Mesenchymal stem cell (in vitro differentiated cells and primary cell): ENCODE measurements around the gene CT45A8.
"Not testable (repeated sequence)": the region's sequence is repeated elsewhere in the genome, so short reads cannot be mapped to it uniquely, and the experiment has no call there.

Experiments
- DNase-seq: peaks from one replicate; pipeline ENCODE4 v3.0.0-alpha.2; 2013
- H2AFZ ChIP-seq: one replicate; pipeline ENCODE4 v1.6.1; 2013; ENCODE audit warnings: low read depth, mild to moderate bottlenecking, control low read depth, inconsistent platforms, low read length, moderate library complexity
- H2AK5ac ChIP-seq: 2 replicates; pipeline ENCODE4 v1.6.1; 2013; ENCODE audit warnings: low read length, moderate library complexity, mild to moderate bottlenecking, inconsistent platforms; ENCODE audit not compliant: severe bottlenecking
- H2BK120ac ChIP-seq: one replicate; pipeline ENCODE4 v1.6.1; 2013; ENCODE audit warnings: low read depth, mild to moderate bottlenecking, inconsistent platforms, low read length, moderate library complexity
- H2BK12ac ChIP-seq, 2 experiments: one replicate each; pipeline ENCODE4 v1.6.1; 2013; ENCODE audit warnings: inconsistent platforms in 2 of 2, low read length in 2 of 2, mild to moderate bottlenecking in 2 of 2, moderate library complexity in 2 of 2, control low read depth in 1 of 2
- H2BK15ac ChIP-seq: one replicate; pipeline ENCODE4 v1.6.1; 2013; ENCODE audit warnings: mild to moderate bottlenecking, low read depth, inconsistent platforms; ENCODE audit not compliant: poor library complexity, severe bottlenecking
- H2BK5ac ChIP-seq: 2 replicates; pipeline ENCODE4 v1.6.1; 2013; ENCODE audit warnings: low read depth, mild to moderate bottlenecking, low read length, control low read depth, inconsistent platforms; ENCODE audit not compliant: poor library complexity, severe bottlenecking
- H3K14ac ChIP-seq, 2 experiments: one replicate each; pipeline ENCODE4 v1.6.1; 2013; ENCODE audit warnings: inconsistent platforms in 2 of 2, low read length in 2 of 2, control low read depth in 1 of 2, mild to moderate bottlenecking in 1 of 2, moderate library complexity in 1 of 2
- H3K18ac ChIP-seq, 2 experiments: one replicate each; pipeline ENCODE4 v1.6.1; 2013; ENCODE audit warnings: inconsistent platforms in 2 of 2, low read length in 2 of 2, control low read depth in 1 of 2, low read depth in 1 of 2, mild to moderate bottlenecking in 1 of 2
- H3K23ac ChIP-seq, 2 experiments: one replicate each; pipeline ENCODE4 v1.6.1; 2013; ENCODE audit warnings: inconsistent platforms in 2 of 2, low read length in 2 of 2, mild to moderate bottlenecking in 2 of 2, moderate library complexity in 2 of 2, control low read depth in 1 of 2
- H3K27ac ChIP-seq: 2 replicates; pipeline ENCODE4 v1.5.1; 2013; ENCODE audit warnings: mild to moderate bottlenecking, moderate library complexity, low read length, control low read depth, inconsistent platforms; ENCODE audit not compliant: poor library complexity, severe bottlenecking
- H3K27me3 ChIP-seq, 2 experiments: 2 replicates each; pipeline versions ENCODE4 v1.6.1 to v1.7.0; 2013; ENCODE audit warnings: low read length in 2 of 2, mild to moderate bottlenecking in 2 of 2, moderate library complexity in 2 of 2, control low read depth in 1 of 2, inconsistent platforms in 1 of 2; ENCODE audit not compliant: control insufficient read depth in 1 of 2, insufficient read depth in 1 of 2
- H3K36me3 ChIP-seq, 2 experiments: 2 replicates each; pipeline versions ENCODE4 v1.6.1 to v1.7.0; 2013; ENCODE audit warnings: low read length in 2 of 2, control low read depth in 1 of 2, inconsistent platforms in 1 of 2, low read depth in 1 of 2, mild to moderate bottlenecking in 1 of 2; ENCODE audit not compliant: insufficient read depth in 2 of 2, control insufficient read depth in 1 of 2
- H3K4ac ChIP-seq, 2 experiments: one replicate each; pipeline ENCODE4 v1.6.1; 2013; ENCODE audit warnings: inconsistent platforms in 2 of 2, low read length in 2 of 2, mild to moderate bottlenecking in 2 of 2, moderate library complexity in 2 of 2, control low read depth in 1 of 2, low read depth in 1 of 2
- H3K4me1 ChIP-seq: 2 replicates; pipeline ENCODE4 v1.6.1; 2013; ENCODE audit warnings: low read depth, low read length, control low read depth; ENCODE audit not compliant: control insufficient read depth, insufficient read depth
- H3K4me2 ChIP-seq: 2 replicates; pipeline ENCODE4 v1.6.1; 2013; ENCODE audit warnings: low read length, mild to moderate bottlenecking, inconsistent platforms; ENCODE audit not compliant: poor library complexity, severe bottlenecking
- H3K4me3 ChIP-seq, 2 experiments: 2 replicates each; pipeline versions ENCODE4 v1.5.1 to v1.7.0; 2013; ENCODE audit warnings: low read length in 2 of 2, mild to moderate bottlenecking in 2 of 2, control low read depth in 1 of 2, low read depth in 1 of 2; ENCODE audit not compliant: insufficient read depth in 1 of 2
- H3K79me1 ChIP-seq: replicated peaks from 2 replicates; pipeline ENCODE4 v1.6.1; 2013; ENCODE audit warnings: mild to moderate bottlenecking, control low read depth, low read length, inconsistent platforms; ENCODE audit not compliant: poor library complexity, severe bottlenecking
- H3K9ac ChIP-seq: 2 replicates; pipeline ENCODE4 v1.7.0; 2013; ENCODE audit warnings: mild to moderate bottlenecking, low read length, moderate library complexity
- H3K9me3 ChIP-seq: 2 replicates; pipeline ENCODE4 v1.7.0; 2013; ENCODE audit warnings: mild to moderate bottlenecking, low read length; ENCODE audit not compliant: control insufficient read depth
- H4K8ac ChIP-seq: one replicate; pipeline ENCODE4 v1.6.1; 2013; ENCODE audit warnings: inconsistent platforms, mild to moderate bottlenecking, low read length, moderate library complexity
- H4K91ac ChIP-seq: one replicate; pipeline ENCODE4 v1.6.1; 2013; ENCODE audit warnings: mild to moderate bottlenecking, low read length, inconsistent platforms
- WGBS: methylation state at CpG from one replicate; pipeline ENCODE4 v1.1.7; 2013; ENCODE audit warnings: mixed read lengths; 5-methylcytosine and 5-hydroxymethylcytosine counted together

Gene CT45A8

GRCh38 chrX:135888976-135889375, 34.6 kb upstream of the CT45A8 start:
- not testable (repeated sequence) for H2BK12ac ChIP-seq, H3K36me3 ChIP-seq, DNase-seq, H3K79me1 ChIP-seq, H3K9ac ChIP-seq, H4K91ac ChIP-seq, H3K4me1 ChIP-seq, H3K4me3 ChIP-seq, H2AFZ ChIP-seq, H4K8ac ChIP-seq, H3K23ac ChIP-seq, H2BK15ac ChIP-seq, H3K27ac ChIP-seq, H3K14ac ChIP-seq, H3K4me2 ChIP-seq, H2BK5ac ChIP-seq, H2BK120ac ChIP-seq, H3K9me3 ChIP-seq, H3K27me3 ChIP-seq, H3K18ac ChIP-seq, H2AK5ac ChIP-seq, H3K4ac ChIP-seq
- WGBS = 92% methylated on average over 5 of the region's 15 CpGs

- H2BK120ac ChIP-seq, H2BK12ac ChIP-seq, H3K27ac ChIP-seq, H3K4me3 ChIP-seq, H3K23ac ChIP-seq, H4K91ac ChIP-seq, H2AK5ac ChIP-seq, H3K9me3 ChIP-seq, H3K79me1 ChIP-seq, H3K9ac ChIP-seq, H4K8ac ChIP-seq, H3K14ac ChIP-seq, DNase-seq, H3K4me1 ChIP-seq, H2AFZ ChIP-seq, H2BK5ac ChIP-seq, H3K18ac ChIP-seq, H2BK15ac ChIP-seq, H3K27me3 ChIP-seq, H3K36me3 ChIP-seq, H3K4me2 ChIP-seq, H3K4ac ChIP-seq: not testable (repeated sequence)
- WGBS = no CpG with 5 or more reads among the region's 18 CpGs
Measured at GRCh38 chrX:135888230-135888629, 33.9 kb upstream of the CT45A8 start.

- H3K27me3 ChIP-seq, H3K4me1 ChIP-seq, H2BK5ac ChIP-seq, H2AFZ ChIP-seq, H2BK120ac ChIP-seq, H4K91ac ChIP-seq, H2BK15ac ChIP-seq, H3K9me3 ChIP-seq, H3K18ac ChIP-seq, DNase-seq, H4K8ac ChIP-seq, H3K36me3 ChIP-seq, H3K23ac ChIP-seq, H3K14ac ChIP-seq, H3K4me2 ChIP-seq, H3K4ac ChIP-seq, H3K79me1 ChIP-seq, H3K27ac ChIP-seq, H3K4me3 ChIP-seq, H3K9ac ChIP-seq, H2BK12ac ChIP-seq, H2AK5ac ChIP-seq: not testable (repeated sequence)
- WGBS = no CpG with 5 or more reads among the region's 5 CpGs
Measured at GRCh38 chrX:135882741-135883140, 28.4 kb upstream of the CT45A8 start.

GRCh38 chrX:135871712-135872111, 17.4 kb upstream of the CT45A8 start, which contains the start of gene CT45A9:
Gene CT45A9, minus strand, starts transcription at chrX:135871812. Its CDS starts 3,751 bp downstream, at chrX:135868061.
- H3K4me1 ChIP-seq, H4K91ac ChIP-seq, DNase-seq, H4K8ac ChIP-seq, H3K18ac ChIP-seq, H2AFZ ChIP-seq, H3K79me1 ChIP-seq, H3K9ac ChIP-seq, H3K4ac ChIP-seq, H2BK12ac ChIP-seq, H3K4me3 ChIP-seq, H3K27ac ChIP-seq, H2BK120ac ChIP-seq, H2BK5ac ChIP-seq, H3K23ac ChIP-seq, H3K14ac ChIP-seq, H2BK15ac ChIP-seq, H3K4me2 ChIP-seq, H3K36me3 ChIP-seq, H2AK5ac ChIP-seq, H3K27me3 ChIP-seq, H3K9me3 ChIP-seq: not testable (repeated sequence)
- WGBS = no CpG with 5 or more reads among the region's 17 CpGs
